GM18505 (cell line): ENCODE measurements around the gene IGF1.

Source experiments
- ATAC-seq: cut with Tn5 transposase; IDR thresholded peaks from one replicate; pipeline ENCODE4 v1.9.1; 2021; ENCODE audit not compliant: unreplicated experiment
- POLR2A ChIP-seq: IDR thresholded peaks from 4 replicates; pipeline ENCODE4 v1.6.1; 2011; ENCODE audit warnings: borderline replicate concordance; ENCODE audit not compliant: insufficient read depth, insufficient read length; ENCODE audit errors: extremely low read depth

IGF1 gene

GRCh38 chr12:102504871-102505270, 24.5 kb upstream of the IGF1 start:
- no peak for ATAC-seq
- no peak for TF ChIP-seq POLR2A

GRCh38 chr12:102504280-102504679, 23.9 kb upstream of the IGF1 start:
- no peak for TF ChIP-seq POLR2A
- ATAC-seq = no peak

GRCh38 chr12:102503831-102504230, 23.5 kb upstream of the IGF1 start:
- no peak for ATAC-seq
- TF ChIP-seq POLR2A = no peak

GRCh38 chr12:102503056-102503681, 22.8 kb upstream of the IGF1 start:
- ATAC-seq = peak; percentile 77
- TF ChIP-seq POLR2A = no peak

GRCh38 chr12:102501773-102502172, 21.4 kb upstream of the IGF1 start:
- no peak for TF ChIP-seq POLR2A
- ATAC-seq = no peak

GRCh38 chr12:102498471-102498870, 18.1 kb upstream of the IGF1 start:
- ATAC-seq = no peak
- TF ChIP-seq POLR2A = no peak

GRCh38 chr12:102497743-102498142, 17.4 kb upstream of the IGF1 start:
- TF ChIP-seq POLR2A = no peak

GRCh38 chr12:102496591-102496990, 16.2 kb upstream of the IGF1 start:
- no peak for ATAC-seq
- TF ChIP-seq POLR2A = no peak

More at GRCh38 chr12:102497743-102498142, 17.4 kb upstream of the IGF1 start:
- no peak for ATAC-seq

- no peak for ATAC-seq
- no peak for TF ChIP-seq POLR2A
Measured at GRCh38 chr12:102487226-102487625, 6.9 kb upstream of the IGF1 start.

- no peak for TF ChIP-seq POLR2A
- no peak for ATAC-seq
Measured at GRCh38 chr12:102486153-102486552, 5.8 kb upstream of the IGF1 start.

- TF ChIP-seq POLR2A = no peak
- peak; percentile 55 for ATAC-seq
Measured at GRCh38 chr12:102484428-102484958, 4.1 kb upstream of the IGF1 start.

GRCh38 chr12:102484017-102484416, 3.7 kb upstream of the IGF1 start:
- TF ChIP-seq POLR2A = no peak
- peak; percentile 18 for ATAC-seq

- TF ChIP-seq POLR2A = peak; percentile 40
- peak; percentile 58 for ATAC-seq
Measured at GRCh38 chr12:102483466-102483865, 3.1 kb upstream of the IGF1 start.

- no peak for TF ChIP-seq POLR2A
- ATAC-seq = no peak
Measured at GRCh38 chr12:102481705-102482425, 1.5 kb upstream of the IGF1 start.
